Endothelial cell of umbilical vein (primary cell): ENCODE data around the gene NRSN1. TPM values are rescaled to one million over a fixed set of nuclear protein-coding genes. Genes with fewer than 3 reads are reported as not detected.

Experiments
- BruUV-seq: library from RNA; stranded (reverse); fragments of 400-500 nt; replicated peaks from 2 replicates; lab custom pipeline; 2021; lab: Mats Ljungman, UMichigan
- CTCF ChIA-PET: fragments of 300-600, 350-600 bp; sonication (Branson Sonifier 250); formaldehyde crosslinking; loops from one replicate; lab custom pipeline; 2021; ENCODE audit warnings: antibody characterized with exemption, inconsistent platforms; lab: Charles Lee
- POLR2A ChIA-PET: fragments of 300-600, 350-600 bp; sonication (Branson Sonifier 250); formaldehyde crosslinking; loops from one replicate; lab custom pipeline; 2021; ENCODE audit warnings: antibody characterized with exemption, inconsistent platforms; lab: Charles Lee
- DNase-seq: peaks from one replicate; pipeline ENCODE4 v3.0.0-alpha.2; 2011; ENCODE audit warnings: low read depth, low spot score
- FAIRE-seq: peaks from 2 replicates; lab custom pipeline; 2011; peaks lifted over from hg19 to GRCh38; lab: Jason Lieb, UNC
- H2AFZ ChIP-seq: 2 replicates; pipeline ENCODE4 v1.6.0; 2012; ENCODE audit warnings: low read depth, low read length, control low read depth, inconsistent platforms
- H3K27ac ChIP-seq: 2 replicates; pipeline ENCODE4 v1.5.1; 2011; ENCODE audit warnings: low read depth, mild to moderate bottlenecking, control low read depth, low read length, moderate library complexity; ENCODE audit not compliant: insufficient read depth
- H3K27me3 ChIP-seq, 2 experiments: 2 replicates each; pipeline versions ENCODE4 v1.6.0 to v1.6.1; 2011; ENCODE audit warnings: low read length in 2 of 2, mixed read lengths in 1 of 2; ENCODE audit not compliant: control insufficient read depth in 2 of 2, insufficient read depth in 2 of 2
- H3K36me3 ChIP-seq, 2 experiments: 2 replicates in 1 of 2; 3 replicates in 1 of 2; pipeline ENCODE4 v1.5.1; 2011; ENCODE audit warnings: low read length in 2 of 2, mild to moderate bottlenecking in 1 of 2, moderate library complexity in 1 of 2; ENCODE audit not compliant: control insufficient read depth in 2 of 2, insufficient read depth in 2 of 2; ENCODE audit errors: extremely low read depth in 1 of 2
- H3K4me1 ChIP-seq: 3 replicates; pipeline ENCODE4 v1.5.1; 2011; ENCODE audit warnings: mild to moderate bottlenecking, low read length; ENCODE audit not compliant: control insufficient read depth, insufficient read depth; ENCODE audit errors: extremely low read depth
- H3K4me2 ChIP-seq: 2 replicates; pipeline ENCODE4 v1.6.1; 2011; ENCODE audit warnings: low read length, control low read depth, mixed read lengths; ENCODE audit not compliant: insufficient read depth
- H3K4me3 ChIP-seq, 3 experiments: fragments of 200-600 bp in 1 of 3; sonication (generic), shearing (Covaris generic) in 1 of 3; replicated peaks in 1 of 3; 2 replicates each; pipeline ENCODE4 v1.5.1; 2011 to 2016; ENCODE audit warnings: control low read depth in 3 of 3, low read length in 3 of 3, mild to moderate bottlenecking in 2 of 3, inconsistent platforms in 1 of 3, low read depth in 1 of 3, moderate library complexity in 1 of 3; ENCODE audit not compliant: insufficient read depth in 1 of 3
- H3K79me2 ChIP-seq: 2 replicates; pipeline ENCODE4 v1.6.0; 2012; ENCODE audit warnings: low read length, inconsistent platforms; ENCODE audit not compliant: control insufficient read depth, insufficient read depth
- H3K9ac ChIP-seq: replicated peaks from 2 replicates; pipeline ENCODE3; 2011; ENCODE audit warnings: low read length, control low read depth; ENCODE audit not compliant: insufficient read depth; ENCODE audit errors: extremely low read depth
- H3K9me1 ChIP-seq: replicated peaks from 3 replicates; pipeline ENCODE4 v1.6.0; 2011; ENCODE audit warnings: mild to moderate bottlenecking, low read length; ENCODE audit not compliant: control insufficient read depth, insufficient read depth; ENCODE audit errors: extremely low read depth
- H3K9me3 ChIP-seq: replicated peaks from 2 replicates; pipeline ENCODE4 v1.5.1; 2012; ENCODE audit warnings: low read length, inconsistent platforms; ENCODE audit not compliant: control insufficient read depth, insufficient read depth
- H4K20me1 ChIP-seq: replicated peaks from 2 replicates; pipeline ENCODE3; 2011; ENCODE audit warnings: mild to moderate bottlenecking, low read length; ENCODE audit not compliant: control insufficient read depth, insufficient read depth; ENCODE audit errors: extremely low read depth
- CTCF ChIP-seq, 2 donors: IDR thresholded peaks; 1 replicate in 1 of 2; 2 replicates in 1 of 2; pipeline ENCODE4 v1.5.1; 2011; ENCODE audit warnings: low read length in 2 of 2, mild to moderate bottlenecking in 2 of 2, moderate library complexity in 2 of 2, control low read depth in 1 of 2, inconsistent platforms in 1 of 2, low read depth in 1 of 2; ENCODE audit not compliant: insufficient read depth in 1 of 2; ENCODE audit errors: extremely low read depth in 1 of 2
- EZH2 ChIP-seq: IDR thresholded peaks from 2 replicates; pipeline ENCODE4 v1.6.1; 2012; ENCODE audit warnings: borderline replicate concordance, low read depth, mild to moderate bottlenecking, moderate library complexity, low read length, inconsistent platforms; ENCODE audit not compliant: severe bottlenecking
- FOS ChIP-seq: IDR thresholded peaks from 2 replicates; pipeline ENCODE4 v1.6.1; 2011; ENCODE audit warnings: mild to moderate bottlenecking, low read length, moderate library complexity, borderline replicate concordance; ENCODE audit not compliant: insufficient read depth
- GATA2 ChIP-seq: IDR thresholded peaks from 2 replicates; pipeline ENCODE4 v1.7.0; 2011; ENCODE audit warnings: low read depth, mild to moderate bottlenecking, moderate library complexity, mixed read lengths, low read length; ENCODE audit not compliant: insufficient read length, insufficient read depth
- JUN ChIP-seq: IDR thresholded peaks from 2 replicates; pipeline ENCODE4 v1.6.1; 2011; ENCODE audit warnings: borderline replicate concordance, low read depth; ENCODE audit not compliant: insufficient read length, insufficient read depth
- MAX ChIP-seq: IDR thresholded peaks from 2 replicates; pipeline ENCODE4 v1.6.1; 2011; ENCODE audit not compliant: insufficient read depth, insufficient read length
- MYC ChIP-seq: IDR thresholded peaks from one replicate; pipeline ENCODE4 v1.6.1; 2011; ENCODE audit warnings: mild to moderate bottlenecking, low read depth, low read length
- POLR2A ChIP-seq: IDR thresholded peaks from 2 replicates; pipeline ENCODE4 v1.6.1; 2012; ENCODE audit warnings: low read depth, mild to moderate bottlenecking, control low read depth, low read length
- POLR2AphosphoS5 ChIP-seq: IDR thresholded peaks from 2 replicates; pipeline ENCODE4 v1.6.1; 2012; ENCODE audit warnings: low read depth, mild to moderate bottlenecking, control low read depth, low read length, moderate library complexity; ENCODE audit not compliant: insufficient read depth
- dilution Hi-C: fragments of 300-500 bp; cut with MboI; formaldehyde crosslinking; loops from one replicate; pipeline ENCODE4 v1.15.0; 2019; ENCODE audit warnings: low sequenced_read_pairs; ENCODE audit not compliant: extremely low pct_ligation_motif_present
- intact Hi-C: fragments of 100-400 bp; cut with micrococcal nuclease; formaldehyde crosslinking; loops from one replicate; pipeline ENCODE4 v1.10.0; 2022
- polyA plus RNA-seq, 4 experiments: library from polyadenylated mRNA; depleted of rRNA in 3 of 4; stranded (reverse) in 3 of 4; unstranded in 1 of 4; fragments of >200 nt; gene quantifications; 2 replicates each; pipeline versions ENCODE4 v1.2.1 to v1.2.3, GENCODE V29; 2011 to 2012; ENCODE audit warnings: missing spikeins in 1 of 4
- total RNA-seq: library from RNA; stranded (reverse); gene quantifications from 2 replicates; pipeline ENCODE4 v1.2.3, GENCODE V29; 2021

NRSN1 gene
- total and polyA plus RNA-seq, 2 donors (not counting 3 experiments of a cell fraction or from before 2014, with no cell fraction given), result not detected

- ChIA-PET POLR2A (no interaction called here), CTCF (no interaction called here)
- H3K4me3 ChIP-seq, result no peak overlapping the region
- no peaks in the 10 kb centered on the region for H4K20me1 ChIP-seq
- H3K79me2 ChIP-seq, result no peaks in the 10 kb centered on the region
- dilution Hi-C loops (no loop called here), intact Hi-C loops (no loop called here)
- no TSS peak for BruUV-seq
- no peak overlapping the region for H3K4me2 ChIP-seq
- TF ChIP-seq FOS (no peak), CTCF (IDR thresholded peaks at IDR 0.05; ENCODE audit: extremely low read depth in 1 of 2, insufficient read depth in 1 of 2, low read depth in 1 of 2, low read length in 2 of 2) (no peak), POLR2A (no peak), POLR2AphosphoS5 (no peak), MYC (no peak), EZH2 (no peak), GATA2 (no peak), JUN (no peak), MAX (no peak)
- no peak overlapping the region for H3K9ac ChIP-seq
- no peak overlapping the region for H2AFZ ChIP-seq
- no peaks in the 10 kb centered on the region for H3K36me3 ChIP-seq
- DNase-seq (no peak), FAIRE-seq (no peak)
- no peaks in the 10 kb centered on the region for H3K9me3 ChIP-seq
- H3K27me3 ChIP-seq, result no peaks in the 10 kb centered on the region
- H3K4me1 ChIP-seq, result no peaks in the 10 kb centered on the region
- no peaks in the 10 kb centered on the region for H3K9me1 ChIP-seq
- no peak overlapping the region for H3K27ac ChIP-seq
These were observed 60.3 kb downstream of the NRSN1 start for GRCh38 chr6:24186349-24186748.
